HepG2 (cell line): ENCODE data around the gene SERPINA9. TPM values are rescaled to one million over a fixed set of nuclear protein-coding genes. Genes with fewer than 3 reads are reported as not detected.
A peak's percentile ranks its signal among the peaks of the same experiment; 100 is the strongest.

Source experiments
- CCAR2 ChIP-seq: fragments of 200-400 bp; formaldehyde crosslinking; optimal IDR thresholded peaks from 2 replicates; pipeline ENCODE3; 2018; ENCODE audit warnings: low read depth, mild to moderate bottlenecking, low read length, moderate library complexity
- EED ChIP-seq: sonication (generic); formaldehyde crosslinking; IDR thresholded peaks from 2 replicates; pipeline ENCODE4 v1.5.0; 2020; ENCODE audit warnings: mild to moderate bottlenecking, missing genetic modification reagents
- ESRRA ChIP-seq: sonication (generic); formaldehyde crosslinking; IDR thresholded peaks from 2 replicates; pipeline ENCODE4 v1.5.1; 2020; ENCODE audit warnings: mild to moderate bottlenecking, low read depth, missing genetic modification reagents
- FOXA3 ChIP-seq: IDR thresholded peaks from 2 replicates; pipeline ENCODE4 v1.6.1; 2016; ENCODE audit warnings: missing genetic modification reagents, missing compliant biosample characterization
- MTA1 ChIP-seq: sonication (generic); formaldehyde crosslinking; IDR thresholded peaks from 2 replicates; pipeline ENCODE4 v1.4.0; 2020; ENCODE audit warnings: missing genetic modification reagents, mild to moderate bottlenecking, borderline replicate concordance
- MXD3 ChIP-seq: IDR thresholded peaks from 2 replicates; pipeline ENCODE4 v1.6.1; 2016; ENCODE audit warnings: mild to moderate bottlenecking, missing biosample characterization, missing genetic modification reagents
- MXD4 ChIP-seq: IDR thresholded peaks from 2 replicates; pipeline ENCODE4 v1.6.1; 2016; ENCODE audit warnings: mild to moderate bottlenecking, missing biosample characterization, missing genetic modification reagents
- PATZ1 ChIP-seq: sonication (generic); formaldehyde crosslinking; IDR thresholded peaks from 2 replicates; pipeline ENCODE4 v1.4.0; 2020; ENCODE audit warnings: missing genetic modification reagents
- SALL1 ChIP-seq: sonication (generic); formaldehyde crosslinking; IDR thresholded peaks from 2 replicates; pipeline ENCODE4 v1.8.0; 2022; ENCODE audit warnings: mild to moderate bottlenecking, missing genetic modification reagents
- SIX4 ChIP-seq: sonication (generic); formaldehyde crosslinking; IDR thresholded peaks from 2 replicates; pipeline ENCODE4 v1.4.0; 2020; ENCODE audit warnings: missing genetic modification reagents
- SMC3 ChIP-seq: IDR thresholded peaks from 2 replicates; pipeline ENCODE4 v1.6.1; 2011; ENCODE audit warnings: low read length, improper control_type of control experiment
- SP1 ChIP-seq, 2 experiments: fragments of 450-650 bp in 1 of 2; sonication (generic) in 1 of 2; formaldehyde crosslinking in 1 of 2; IDR thresholded peaks; 2 replicates each; pipeline versions ENCODE4 v1.4.0 to v1.6.1; 2016 to 2020; ENCODE audit warnings: missing genetic modification reagents in 1 of 2
- ZKSCAN1 ChIP-seq: fragments of 150-350 bp; IDR thresholded peaks from 2 replicates; pipeline ENCODE4 v1.6.1; 2014; ENCODE audit warnings: low read length
- ZNF256 ChIP-seq: sonication (generic); formaldehyde crosslinking; conservative IDR thresholded peaks from 2 replicates; pipeline ENCODE4 v1.4.0; 2020; ENCODE audit warnings: missing genetic modification reagents
- ZNF605 ChIP-seq: sonication (generic); formaldehyde crosslinking; IDR thresholded peaks from 2 replicates; pipeline ENCODE4 v1.8.0; 2022; ENCODE audit warnings: mild to moderate bottlenecking, missing genetic modification reagents
- ZNF616 ChIP-seq: sonication (generic); formaldehyde crosslinking; IDR thresholded peaks from 2 replicates; pipeline ENCODE4 v1.5.0; 2020; ENCODE audit warnings: low read depth, mild to moderate bottlenecking, missing genetic modification reagents
- ZNF792 ChIP-seq: IDR thresholded peaks from 2 replicates; pipeline ENCODE4 v1.6.1; 2016
- ZSCAN20 ChIP-seq: sonication (generic); formaldehyde crosslinking; IDR thresholded peaks from 2 replicates; pipeline ENCODE4 v1.4.0; 2020; ENCODE audit warnings: missing genetic modification reagents, mild to moderate bottlenecking, borderline replicate concordance
- polyA plus RNA-seq, 8 experiments: library from polyadenylated mRNA; depleted of rRNA in 3 of 8; stranded (reverse) in 7 of 8; unstranded in 1 of 8; fragments of >200 nt; fragmentation: Illumina TruSeq in 4 of 8; extraction: Trizol in 4 of 8; gene quantifications; 2 replicates each; pipeline versions ENCODE4 v1.2.1 to v1.2.3, GENCODE V29; 2011 to 2016; ENCODE audit warnings: low read depth in 4 of 8, missing spikeins in 1 of 8, mixed read lengths in 1 of 8; ENCODE audit not compliant: insufficient read depth in 1 of 8
- total RNA-seq, 5 experiments: library from RNA; depleted of rRNA; stranded (reverse); fragments of >200 nt; fragmentation: Illumina TruSeq; extraction: Trizol; gene quantifications; 2 replicates each; pipeline ENCODE4 v1.2.3, GENCODE V29; 2016; ENCODE audit warnings: low read depth in 1 of 5
- TF ChIP-seq, protein P1 (sequence below): sonication (generic); formaldehyde crosslinking; IDR thresholded peaks from 2 replicates; pipeline ENCODE4 v1.4.0; 2020; ENCODE audit warnings: missing genetic modification reagents
- TF ChIP-seq, protein P2 (sequence below): sonication (generic); formaldehyde crosslinking; IDR thresholded peaks from 2 replicates; pipeline ENCODE4 v1.4.0; 2020; ENCODE audit warnings: missing genetic modification reagents; ENCODE audit errors: not compliant biosample characterization

The SERPINA9 gene
- total and polyA plus RNA-seq, 2 of the 13 experiments (the other 11 are each of a cell fraction or from before 2014, with no cell fraction given) = 0.21 TPM; not detected in 1

- TF ChIP-seq CCAR2 (no peak), ZSCAN20 (no peak), ZNF792 (0 out of 2 replicates have a peak, but pooled peaks have one; percentile 49), MTA1 (0 out of 2 replicates have a peak, but pooled peaks have one; percentile 20), SIX4 (CRISPR knock-in tag) (peak; percentile 31; the same call in 1 of the 2 replicates), ESRRA (CRISPR knock-in tag) (peak; percentile 37; the same call in 1 of the 2 replicates), ZNF256 (CRISPR knock-in tag) (peak; percentile 64; the same call in 1 of the 2 replicates), ZNF605 (CRISPR knock-in tag) (peak; percentile 72; the same call in 1 of the 2 replicates), ZNF616 (CRISPR knock-in tag) (no peak), SP1 (IDR thresholded peaks at IDR 0.05) (no peak), SP1 (CRISPR knock-in tag; IDR thresholded peaks at IDR 0.05) (no peak), SALL1 (CRISPR knock-in tag) (peak; percentile 90), PATZ1 (CRISPR knock-in tag) (no peak; the same call in 1 of the 2 replicates), FOXA3 (CRISPR knock-in tag) (peak; percentile 90), ZKSCAN1 (no peak), MXD3 (CRISPR knock-in tag) (no peak), EED (no peak), MXD4 (CRISPR knock-in tag) (no peak), SMC3 (peak; percentile 31; the same call in 1 of the 2 replicates)
- TF ChIP-seq, protein P1, sequence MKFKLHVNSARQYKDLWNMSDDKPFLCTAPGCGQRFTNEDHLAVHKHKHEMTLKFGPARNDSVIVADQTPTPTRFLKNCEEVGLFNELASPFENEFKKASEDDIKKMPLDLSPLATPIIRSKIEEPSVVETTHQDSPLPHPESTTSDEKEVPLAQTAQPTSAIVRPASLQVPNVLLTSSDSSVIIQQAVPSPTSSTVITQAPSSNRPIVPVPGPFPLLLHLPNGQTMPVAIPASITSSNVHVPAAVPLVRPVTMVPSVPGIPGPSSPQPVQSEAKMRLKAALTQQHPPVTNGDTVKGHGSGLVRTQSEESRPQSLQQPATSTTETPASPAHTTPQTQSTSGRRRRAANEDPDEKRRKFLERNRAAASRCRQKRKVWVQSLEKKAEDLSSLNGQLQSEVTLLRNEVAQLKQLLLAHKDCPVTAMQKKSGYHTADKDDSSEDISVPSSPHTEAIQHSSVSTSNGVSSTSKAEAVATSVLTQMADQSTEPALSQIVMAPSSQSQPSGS (CRISPR knock-in tag) = no peak
- TF ChIP-seq, protein P2, sequence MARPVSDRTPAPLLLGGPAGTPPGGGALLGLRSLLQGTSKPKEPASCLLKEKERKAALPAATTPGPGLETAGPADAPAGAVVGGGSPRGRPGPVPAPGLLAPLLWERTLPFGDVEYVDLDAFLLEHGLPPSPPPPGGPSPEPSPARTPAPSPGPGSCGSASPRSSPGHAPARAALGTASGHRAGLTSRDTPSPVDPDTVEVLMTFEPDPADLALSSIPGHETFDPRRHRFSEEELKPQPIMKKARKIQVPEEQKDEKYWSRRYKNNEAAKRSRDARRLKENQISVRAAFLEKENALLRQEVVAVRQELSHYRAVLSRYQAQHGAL = no peak
Measured at GRCh38 chr14:94462763-94463572, 13.0 kb downstream of the SERPINA9 start (continued).
